Activated naive CD4-positive, alpha-beta T cell (primary cell): Measurements from ENCODE around the gene CDKN1B.
A peak's percentile ranks its signal among the peaks of the same experiment; 100 is the strongest.

Experiments
- DNase-seq, 4 experiments: peaks; one replicate each; lab custom pipeline; 2025; lab: John Stamatoyannopoulos, UW

The CDKN1B gene

DNA sequence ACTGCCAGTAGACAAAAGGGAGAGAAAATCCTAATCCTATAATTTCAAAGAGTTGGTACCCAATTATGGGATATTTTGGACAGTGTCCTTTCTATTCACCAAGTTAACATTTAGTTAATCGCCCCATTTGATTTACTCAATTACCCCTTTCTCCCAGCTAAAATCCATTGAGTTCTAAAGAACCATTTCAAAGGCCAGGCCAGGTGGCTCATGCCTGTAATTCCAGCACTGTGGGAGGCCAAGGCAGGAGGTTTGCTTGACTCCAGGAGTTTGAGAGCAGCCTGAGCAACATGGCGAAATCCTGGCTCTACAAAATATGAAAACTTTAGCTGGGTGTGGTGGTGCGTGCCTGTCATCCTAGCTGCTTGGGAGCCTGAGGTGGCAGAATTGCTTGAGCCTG, 15.7 kb upstream of the CDKN1B start:
- no peak for DNase-seq

DNA sequence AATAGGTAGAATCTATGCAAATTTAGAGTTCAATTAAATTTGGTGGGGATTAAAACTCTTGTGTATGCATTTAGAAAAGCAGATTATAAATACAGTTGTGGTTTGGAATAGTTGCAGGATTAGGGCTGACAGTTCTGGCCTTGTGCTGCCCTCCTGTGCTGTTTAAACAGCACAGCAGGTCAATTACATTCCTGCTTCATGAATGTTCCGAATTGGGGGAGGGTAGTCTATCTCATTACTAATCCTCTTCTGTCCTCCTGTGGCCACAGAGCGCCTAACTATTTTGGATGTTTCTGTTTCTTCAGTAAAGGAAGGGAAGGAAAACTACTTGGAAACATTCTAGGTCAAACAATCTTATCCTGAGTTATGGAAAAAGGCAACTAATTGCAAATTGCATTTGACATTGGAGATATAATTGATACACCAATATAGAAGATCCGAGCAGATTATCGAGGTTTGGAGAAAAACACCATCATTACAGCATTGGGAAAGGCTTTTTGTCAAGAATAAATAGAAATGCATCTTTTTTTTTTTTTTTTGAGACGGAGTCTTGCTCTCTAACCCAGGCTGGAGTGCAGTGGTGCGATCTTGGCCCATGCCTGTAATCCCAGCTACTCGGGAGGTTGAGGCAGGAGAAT, 12.5 kb upstream of the CDKN1B start:
- DNase-seq: peak in 1 of 4 experiments; percentile 12

DNA sequence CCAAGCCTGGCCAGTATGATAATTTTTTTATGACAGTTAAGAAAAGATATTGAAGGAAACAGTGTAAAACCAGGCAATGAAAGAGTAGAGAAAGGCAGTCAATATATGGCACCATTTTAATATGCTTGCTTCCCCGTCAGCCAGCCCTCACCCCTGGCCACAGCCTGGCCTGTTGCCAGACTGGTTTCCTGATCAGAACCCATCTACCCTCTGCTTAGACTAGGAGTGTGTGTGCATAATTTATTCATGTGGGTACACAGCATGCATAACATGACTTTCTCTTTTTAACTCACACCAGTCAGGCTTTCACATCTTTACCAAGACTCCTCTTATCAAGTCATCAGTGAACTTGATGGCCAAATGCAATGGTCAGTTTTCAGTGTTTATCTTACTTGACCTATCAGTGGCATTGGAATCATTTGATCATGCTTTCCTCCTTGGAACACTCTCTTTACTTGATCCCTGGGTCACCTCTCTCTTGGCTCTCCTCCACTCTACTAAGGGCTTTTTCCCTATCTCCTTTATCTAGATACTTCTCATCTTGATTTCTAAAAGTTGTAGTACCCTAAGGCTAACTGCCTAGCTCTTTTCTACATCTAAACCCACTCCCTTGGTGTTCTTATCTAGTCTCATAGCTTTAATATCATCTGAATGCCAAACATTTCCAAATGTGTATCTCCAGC, 11.2 kb upstream of the CDKN1B start:
- peak in 2 of 4 experiments; percentile 41 to 66 for DNase-seq

DNA sequence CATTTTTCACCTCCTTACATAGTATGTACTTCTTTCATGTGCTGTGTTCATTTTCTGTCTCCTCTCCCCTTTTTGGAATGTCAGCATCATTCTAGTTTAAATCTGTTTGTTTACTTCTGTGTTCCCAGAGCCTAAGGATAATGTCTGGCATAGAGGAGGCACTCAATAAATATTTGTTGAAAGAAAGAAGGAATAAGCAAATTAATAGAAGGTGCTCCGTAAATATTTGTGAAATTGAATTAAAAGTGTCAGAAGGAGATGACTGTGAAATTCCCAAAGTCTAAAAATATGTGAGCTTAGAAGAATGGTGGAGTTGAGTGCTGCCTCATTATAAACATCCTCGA, 3.3 kb upstream of the CDKN1B start:
- no peak for DNase-seq

DNA sequence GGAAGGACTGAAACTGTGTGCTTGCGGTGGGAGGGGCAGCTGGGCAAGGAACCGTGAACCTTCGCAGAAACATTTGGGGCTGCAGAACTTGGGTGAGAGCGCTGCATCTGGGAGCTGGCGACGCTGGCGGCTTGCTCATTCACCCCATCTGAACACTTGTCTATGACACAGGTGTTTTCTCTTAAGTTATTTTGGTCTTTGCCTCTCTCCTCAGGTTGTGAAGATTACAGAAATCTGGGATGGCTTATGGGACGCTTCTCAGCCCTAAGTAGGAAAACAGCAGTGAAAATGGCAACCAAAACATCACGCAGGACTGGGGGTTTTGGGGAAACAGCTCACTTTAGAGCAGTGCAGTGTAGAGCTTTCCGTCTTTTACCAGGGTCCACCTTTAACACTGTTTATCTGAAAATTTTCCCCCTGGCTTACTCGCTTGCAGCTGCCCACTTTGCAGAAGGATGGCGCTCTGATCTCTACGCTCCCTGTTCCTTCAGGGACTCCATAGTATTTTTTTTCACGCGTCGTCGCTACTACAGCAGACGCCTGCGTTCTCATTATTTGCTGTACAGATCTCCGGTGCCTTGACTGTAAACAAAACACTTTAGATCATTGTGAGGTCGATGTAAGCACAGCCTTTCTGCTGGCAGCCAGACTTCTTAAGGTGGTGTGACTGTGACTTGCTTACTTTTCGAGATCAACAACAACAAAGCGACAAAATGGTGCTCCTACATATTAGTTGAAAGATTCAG, 2.7 kb upstream of the CDKN1B start:
- peak in 2 of 4 experiments; percentile 45 to 51 for DNase-seq

DNA sequence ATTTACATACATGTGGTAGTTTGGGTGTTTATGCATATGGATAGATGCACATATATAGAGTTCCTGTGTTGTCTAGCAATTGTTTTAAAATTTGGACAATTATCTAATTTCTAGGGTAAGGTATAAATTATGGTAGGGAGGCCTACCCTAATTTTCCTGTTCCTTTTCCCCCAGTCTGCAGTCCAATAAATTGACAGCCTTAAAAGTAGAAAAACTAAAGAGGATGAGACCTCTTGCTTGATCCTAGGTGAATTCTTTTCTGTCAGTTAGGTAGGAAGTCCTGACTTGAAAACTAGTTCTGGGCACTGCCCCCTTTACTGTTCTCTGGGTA, 2.1 kb upstream of the CDKN1B start:
- DNase-seq: no peak

DNA sequence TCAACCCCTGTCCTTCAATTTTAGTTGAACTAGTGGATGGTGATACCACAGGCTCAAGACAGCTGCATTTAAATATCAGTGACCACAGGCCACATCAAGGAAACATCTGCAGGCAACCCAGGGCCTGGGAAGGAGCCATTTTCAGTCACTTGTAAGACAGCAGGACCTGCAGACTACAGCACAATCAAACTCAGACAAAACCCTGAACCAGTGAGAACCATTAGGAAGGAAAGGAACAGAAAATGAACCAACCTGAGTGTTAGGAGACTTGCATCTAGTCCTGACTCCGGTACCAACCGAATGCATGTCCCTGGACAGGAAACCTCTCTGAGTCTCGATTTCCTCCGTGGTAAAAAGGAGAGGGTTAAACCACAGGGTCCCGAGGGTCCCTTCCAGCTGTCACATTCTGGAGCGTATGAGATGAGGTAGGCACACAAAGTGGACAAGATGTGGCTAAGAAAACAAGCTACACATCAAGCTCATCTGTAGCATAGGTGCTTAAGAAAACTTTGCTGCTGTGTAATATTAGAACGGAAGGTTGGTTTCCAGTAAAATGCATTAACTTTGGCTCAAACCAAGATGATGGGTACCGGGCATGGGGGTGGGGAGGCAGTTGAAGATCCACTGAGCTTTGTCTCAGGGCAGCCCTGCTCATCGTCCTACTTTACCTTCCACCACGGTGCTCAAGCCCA, 1.6 kb upstream of the CDKN1B start:
- peak in 1 of 4 experiments; percentile 10 for DNase-seq

DNA sequence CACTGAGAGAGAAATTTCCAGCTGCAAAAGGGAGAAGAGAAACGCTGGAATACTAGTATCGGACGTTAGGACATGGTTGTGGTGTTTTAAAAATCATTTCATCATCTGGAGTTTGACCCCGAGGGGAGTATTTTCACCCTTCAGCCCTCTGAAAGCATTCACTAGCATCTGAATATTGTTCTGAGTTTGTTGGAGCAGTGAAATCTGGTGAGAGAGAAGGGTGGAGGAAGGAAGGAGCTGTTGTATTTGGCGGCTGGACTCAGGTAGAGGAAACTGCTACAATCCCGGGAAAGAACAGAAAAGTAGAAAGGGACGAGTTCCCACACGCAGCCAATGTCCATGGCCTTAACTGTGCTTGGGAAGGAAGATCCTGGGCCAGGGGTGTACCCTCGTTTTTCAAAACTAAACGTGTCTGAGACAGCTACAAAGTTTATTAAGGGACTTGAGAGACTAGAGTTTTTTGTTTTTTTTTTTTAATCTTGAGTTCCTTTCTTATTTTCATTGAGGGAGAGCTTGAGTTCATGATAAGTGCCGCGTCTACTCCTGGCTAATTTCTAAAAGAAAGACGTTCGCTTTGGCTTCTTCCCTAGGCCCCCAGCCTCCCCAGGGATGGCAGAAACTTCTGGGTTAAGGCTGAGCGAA, 896 bp upstream of the CDKN1B start:
- DNase-seq: no peak

DNA sequence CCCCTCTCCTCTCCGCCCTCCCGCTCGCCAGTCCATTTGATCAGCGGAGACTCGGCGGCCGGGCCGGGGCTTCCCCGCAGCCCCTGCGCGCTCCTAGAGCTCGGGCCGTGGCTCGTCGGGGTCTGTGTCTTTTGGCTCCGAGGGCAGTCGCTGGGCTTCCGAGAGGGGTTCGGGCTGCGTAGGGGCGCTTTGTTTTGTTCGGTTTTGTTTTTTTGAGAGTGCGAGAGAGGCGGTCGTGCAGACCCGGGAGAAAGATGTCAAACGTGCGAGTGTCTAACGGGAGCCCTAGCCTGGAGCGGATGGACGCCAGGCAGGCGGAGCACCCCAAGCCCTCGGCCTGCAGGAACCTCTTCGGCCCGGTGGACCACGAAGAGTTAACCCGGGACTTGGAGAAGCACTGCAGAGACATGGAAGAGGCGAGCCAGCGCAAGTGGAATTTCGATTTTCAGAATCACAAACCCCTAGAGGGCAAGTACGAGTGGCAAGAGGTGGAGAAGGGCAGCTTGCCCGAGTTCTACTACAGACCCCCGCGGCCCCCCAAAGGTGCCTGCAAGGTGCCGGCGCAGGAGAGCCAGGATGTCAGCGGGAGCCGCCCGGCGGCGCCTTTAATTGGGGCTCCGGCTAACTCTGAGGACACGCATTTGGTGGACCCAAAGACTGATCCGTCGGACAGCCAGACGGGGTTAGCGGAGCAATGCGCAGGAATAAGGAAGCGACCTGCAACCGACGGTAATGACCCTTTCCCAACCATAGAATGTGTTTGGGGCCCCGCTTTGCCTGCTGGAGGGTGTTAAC, 615 bp downstream of the CDKN1B start:
- DNase-seq: no peak

DNA sequence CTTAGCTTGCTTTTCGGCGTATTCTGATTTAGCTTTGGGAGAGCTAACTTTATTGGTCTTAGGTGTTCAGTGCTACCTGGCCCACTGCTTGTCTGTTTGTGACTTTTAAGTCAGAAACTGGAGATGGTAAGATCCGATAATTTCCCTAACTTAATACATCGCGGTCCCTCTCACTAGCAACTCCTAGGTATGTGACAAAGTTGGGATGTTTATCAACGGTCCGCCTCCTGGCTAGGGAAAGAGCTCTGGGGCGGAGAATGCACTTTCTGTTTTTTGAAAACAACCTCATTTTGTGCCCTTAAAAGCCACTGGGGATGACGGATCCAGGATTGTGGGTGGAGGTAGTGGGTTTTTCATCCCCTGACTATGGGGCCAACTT, 1.2 kb downstream of the CDKN1B start:
- DNase-seq: no peak

DNA sequence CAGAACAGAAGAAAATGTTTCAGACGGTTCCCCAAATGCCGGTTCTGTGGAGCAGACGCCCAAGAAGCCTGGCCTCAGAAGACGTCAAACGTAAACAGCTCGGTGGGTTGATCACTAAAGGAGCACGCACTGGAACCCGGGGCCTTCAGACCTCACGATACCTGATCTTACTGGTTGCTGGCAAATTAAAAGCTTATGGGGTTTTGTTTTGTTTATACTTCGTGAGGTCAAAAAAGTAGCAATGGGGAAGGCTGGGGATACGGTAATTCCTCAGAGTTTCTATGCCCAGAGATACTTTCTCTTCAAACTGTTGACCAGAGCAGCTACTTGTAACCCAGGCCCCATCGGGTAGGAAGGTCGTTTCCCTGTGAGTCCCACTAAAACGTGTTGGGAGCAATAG, 1.7 kb downstream of the CDKN1B start:
- no peak for DNase-seq

DNA sequence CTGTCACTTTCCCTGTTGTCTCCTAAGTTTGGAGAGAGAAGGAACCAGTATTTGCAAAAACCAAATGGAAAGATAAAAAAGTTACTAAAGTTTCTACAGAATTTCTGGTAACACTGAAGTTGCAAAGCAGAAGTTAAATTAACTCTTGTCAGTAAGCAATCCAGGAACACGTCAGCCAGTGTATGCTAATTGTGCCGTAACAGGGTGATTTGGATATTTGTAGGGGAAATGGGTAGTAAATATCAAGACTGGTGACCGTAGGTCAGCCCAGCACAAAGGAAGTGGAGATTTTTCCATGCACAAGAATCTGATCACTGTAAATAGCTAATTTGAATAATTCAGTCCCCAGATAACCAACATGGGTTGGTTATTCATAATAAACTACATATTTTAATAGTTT, 2.3 kb downstream of the CDKN1B start:
- no peak for DNase-seq

DNA sequence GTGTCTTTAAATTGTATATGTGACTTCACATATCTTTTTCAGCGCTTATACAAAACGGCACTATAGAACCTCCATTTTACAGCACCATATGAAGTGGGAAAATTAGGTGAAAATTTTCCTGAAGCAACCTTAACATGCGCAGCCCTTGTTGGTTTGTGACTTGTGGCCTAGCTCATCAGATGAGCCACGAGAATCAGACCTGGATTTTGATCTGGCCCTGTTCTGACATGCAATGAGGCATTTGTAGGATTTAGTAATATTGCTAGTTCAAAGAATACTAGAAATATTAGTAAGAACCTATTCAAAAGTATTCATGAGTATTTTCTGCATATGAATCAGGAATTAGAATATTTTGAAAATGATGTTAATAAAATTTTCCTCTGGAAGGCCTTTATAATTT, 2.9 kb downstream of the CDKN1B start:
- no peak for DNase-seq

DNA sequence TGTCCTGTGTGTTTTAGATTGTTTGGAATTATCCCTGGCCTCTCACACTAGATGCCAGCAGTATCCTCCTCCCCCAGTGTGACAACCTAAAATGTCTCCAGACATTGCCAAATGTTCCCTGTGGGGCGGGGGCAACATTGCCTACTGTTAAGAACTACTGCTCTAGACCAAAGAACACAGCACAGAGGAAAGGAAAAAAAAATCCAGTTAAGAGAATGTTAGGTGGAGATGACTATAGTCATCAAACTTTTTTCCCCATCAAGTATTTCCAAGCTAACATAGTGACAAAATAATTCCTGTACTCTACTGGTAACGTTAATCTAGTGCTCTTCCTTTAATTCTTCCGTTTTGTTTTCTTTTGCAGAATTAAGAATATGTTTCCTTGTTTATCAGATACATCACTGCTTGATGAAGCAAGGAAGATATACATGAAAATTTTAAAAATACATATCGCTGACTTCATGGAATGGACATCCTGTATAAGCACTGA, 3.5 kb downstream of the CDKN1B start:
- DNase-seq: no peak

DNA sequence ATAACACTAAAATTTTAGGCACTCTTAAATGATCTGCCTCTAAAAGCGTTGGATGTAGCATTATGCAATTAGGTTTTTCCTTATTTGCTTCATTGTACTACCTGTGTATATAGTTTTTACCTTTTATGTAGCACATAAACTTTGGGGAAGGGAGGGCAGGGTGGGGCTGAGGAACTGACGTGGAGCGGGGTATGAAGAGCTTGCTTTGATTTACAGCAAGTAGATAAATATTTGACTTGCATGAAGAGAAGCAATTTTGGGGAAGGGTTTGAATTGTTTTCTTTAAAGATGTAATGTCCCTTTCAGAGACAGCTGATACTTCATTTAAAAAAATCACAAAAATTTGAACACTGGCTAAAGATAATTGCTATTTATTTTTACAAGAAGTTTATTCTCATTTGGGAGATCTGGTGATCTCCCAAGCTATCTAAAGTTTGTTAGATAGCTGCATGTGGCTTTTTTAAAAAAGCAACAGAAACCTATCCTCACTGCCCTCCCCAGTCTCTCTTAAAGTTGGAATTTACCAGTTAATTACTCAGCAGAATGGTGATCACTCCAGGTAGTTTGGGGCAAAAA, 4.1 kb downstream of the CDKN1B start:
- DNase-seq: no peak

DNA sequence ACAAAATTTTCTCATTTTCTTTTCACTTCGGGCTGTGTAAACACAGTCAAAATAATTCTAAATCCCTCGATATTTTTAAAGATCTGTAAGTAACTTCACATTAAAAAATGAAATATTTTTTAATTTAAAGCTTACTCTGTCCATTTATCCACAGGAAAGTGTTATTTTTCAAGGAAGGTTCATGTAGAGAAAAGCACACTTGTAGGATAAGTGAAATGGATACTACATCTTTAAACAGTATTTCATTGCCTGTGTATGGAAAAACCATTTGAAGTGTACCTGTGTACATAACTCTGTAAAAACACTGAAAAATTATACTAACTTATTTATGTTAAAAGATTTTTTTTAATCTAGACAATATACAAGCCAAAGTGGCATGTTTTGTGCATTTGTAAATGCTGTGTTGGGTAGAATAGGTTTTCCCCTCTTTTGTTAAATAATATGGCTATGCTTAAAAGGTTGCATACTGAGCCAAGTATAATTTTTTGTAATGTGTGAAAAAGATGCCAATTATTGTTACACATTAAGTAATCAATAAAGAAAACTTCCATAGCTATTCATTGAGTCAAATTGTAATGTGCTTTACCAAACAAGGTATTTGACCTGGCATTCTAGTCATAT, 4.8 kb downstream of the CDKN1B start:
- no peak for DNase-seq

DNA sequence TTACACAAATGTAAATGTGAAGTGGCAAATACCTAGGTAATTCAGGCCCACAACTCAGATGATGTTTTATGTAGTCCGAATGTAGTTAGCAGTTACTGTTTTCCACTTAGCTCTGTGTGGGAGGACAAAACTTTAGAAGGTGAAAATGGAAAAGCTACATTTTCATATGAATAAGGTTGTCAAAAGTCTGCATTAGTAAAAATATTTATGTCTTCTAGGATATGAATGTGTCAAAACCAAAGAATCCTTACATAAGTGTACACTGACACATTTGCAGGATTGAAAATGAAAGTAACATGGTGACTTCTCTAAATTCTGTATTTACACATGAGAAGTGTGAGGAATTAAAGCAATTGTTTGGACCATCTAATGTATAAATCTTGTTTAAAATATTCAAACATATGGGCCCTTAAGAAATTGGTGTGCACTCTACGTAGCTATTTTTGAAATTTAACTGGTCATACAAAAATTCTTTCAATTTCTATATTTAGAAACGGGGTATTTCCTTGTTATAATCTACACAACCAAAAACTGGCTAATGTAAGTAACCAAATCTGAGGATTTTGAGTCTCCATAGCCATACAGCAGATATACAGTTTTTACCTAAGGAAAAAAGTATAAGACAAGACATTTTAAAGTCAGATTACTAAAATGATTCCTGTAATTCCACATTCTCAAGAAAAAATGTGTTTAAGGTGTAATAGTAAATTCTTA, 5.4 kb downstream of the CDKN1B start:
- no peak for DNase-seq

DNA sequence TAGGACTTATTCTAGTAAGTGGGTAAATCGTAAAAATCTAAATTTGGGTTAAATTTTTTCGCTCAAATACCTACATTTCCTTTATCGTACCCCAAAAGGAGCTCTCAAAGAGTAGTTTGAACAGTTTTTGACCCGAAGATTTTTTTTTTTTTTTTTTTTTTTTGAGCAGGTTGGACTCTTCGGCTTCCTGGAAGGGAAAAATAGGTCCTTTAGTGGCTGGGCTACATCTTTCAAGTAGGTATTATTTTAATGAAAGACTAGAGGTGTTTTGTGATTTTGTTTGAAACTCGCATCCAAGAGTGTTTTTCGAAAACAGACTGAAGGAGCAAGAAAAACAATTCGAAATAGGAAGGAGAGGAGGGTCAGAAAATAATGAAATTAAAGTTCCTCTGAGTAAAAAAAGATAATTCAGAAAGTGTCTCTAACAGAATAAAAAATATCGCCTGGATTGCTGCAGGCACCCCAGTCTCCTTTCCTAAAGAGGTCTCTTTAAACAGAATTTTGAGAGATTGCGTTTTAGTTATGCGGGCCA, 6.0 kb downstream of the CDKN1B start:
- no peak for DNase-seq

DNA sequence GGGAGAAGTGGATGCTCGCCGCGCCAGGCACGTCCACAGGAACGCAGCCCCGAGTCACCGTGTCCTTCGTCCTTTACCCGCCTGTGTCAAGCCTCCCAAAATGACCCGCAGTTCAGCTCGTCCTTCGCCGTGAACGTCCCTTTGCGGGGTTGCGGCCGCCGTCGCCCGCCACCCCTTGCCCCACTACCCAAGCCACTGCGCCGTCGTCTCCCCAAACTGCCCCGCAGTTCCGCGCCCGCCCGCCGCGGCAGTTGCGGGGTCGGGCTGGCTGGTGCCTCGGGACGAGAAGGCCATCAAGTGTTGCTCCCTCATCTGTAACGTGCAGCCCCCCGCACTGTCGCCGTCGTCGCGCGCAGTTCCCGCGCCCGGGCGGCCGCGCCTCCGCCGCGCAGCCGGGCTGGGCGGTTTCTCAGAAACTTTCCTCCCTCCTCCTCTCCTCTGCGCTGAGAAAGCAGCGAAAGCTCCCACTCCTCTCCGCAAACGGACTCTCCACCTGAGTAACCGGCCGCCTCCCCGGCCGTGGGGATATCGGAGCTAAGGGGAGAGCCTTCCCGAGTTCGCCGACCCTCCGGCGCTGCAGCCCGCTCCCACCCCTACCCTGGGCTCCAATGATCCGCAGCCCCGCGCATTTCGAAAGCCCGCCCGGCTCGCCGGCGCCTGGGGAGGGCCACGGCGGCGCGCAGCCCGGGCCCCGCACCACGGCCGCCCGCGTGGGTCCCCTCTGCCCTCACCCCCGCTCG, 6.7 kb downstream of the CDKN1B start:
- peak in 3 of 4 experiments; percentile 22 to 37 (median 26) for DNase-seq
